GM19240 (cell line): ENCODE data around the gene ZKSCAN4.

Experiments used
- DNase-seq: peaks from one replicate; pipeline ENCODE4 v3.0.0; 2011; ENCODE audit warnings: low spot score; ENCODE audit not compliant: insufficient read length

Gene ZKSCAN4

DNA sequence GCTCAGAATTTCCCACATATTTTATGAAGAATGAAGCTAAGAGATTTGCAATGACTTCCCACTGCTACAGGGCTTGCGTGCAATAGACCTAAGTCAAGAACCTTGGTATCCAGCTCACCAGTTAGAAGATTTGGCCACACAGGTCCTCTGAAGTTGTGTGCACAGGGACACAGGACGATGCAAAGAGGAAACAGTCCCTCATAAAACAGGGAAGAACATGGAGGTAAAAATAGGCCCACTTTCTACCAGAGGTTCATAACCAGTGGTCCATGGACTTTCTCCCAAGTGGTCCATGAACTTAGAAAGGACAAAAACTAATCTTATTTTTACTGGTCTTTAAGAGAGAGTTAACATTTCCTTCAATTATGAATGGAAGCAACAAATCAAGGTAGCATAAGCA lies 1.3 kb downstream of the ZKSCAN4 start:
- DNase-seq = no peak

DNA sequence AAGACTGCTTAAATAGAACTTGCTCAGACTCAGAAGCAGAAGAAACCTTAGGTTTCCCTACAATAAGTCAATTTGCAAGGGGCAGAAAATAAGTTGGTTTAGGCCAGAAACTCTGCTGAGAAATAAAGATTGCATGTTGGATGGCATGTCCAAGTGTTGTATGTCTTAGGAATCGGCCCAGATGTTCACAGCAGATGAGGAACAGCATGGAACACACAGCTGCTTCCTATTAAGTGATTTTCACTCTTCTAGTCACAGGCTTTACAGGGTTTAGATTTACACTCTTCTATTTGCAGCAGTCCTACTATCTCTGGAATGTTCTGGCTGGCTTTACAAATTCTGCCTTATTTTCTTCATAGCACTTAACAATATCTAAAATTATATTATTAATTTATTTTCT lies 3.2 kb downstream of the ZKSCAN4 start:
- no peak for DNase-seq

DNA sequence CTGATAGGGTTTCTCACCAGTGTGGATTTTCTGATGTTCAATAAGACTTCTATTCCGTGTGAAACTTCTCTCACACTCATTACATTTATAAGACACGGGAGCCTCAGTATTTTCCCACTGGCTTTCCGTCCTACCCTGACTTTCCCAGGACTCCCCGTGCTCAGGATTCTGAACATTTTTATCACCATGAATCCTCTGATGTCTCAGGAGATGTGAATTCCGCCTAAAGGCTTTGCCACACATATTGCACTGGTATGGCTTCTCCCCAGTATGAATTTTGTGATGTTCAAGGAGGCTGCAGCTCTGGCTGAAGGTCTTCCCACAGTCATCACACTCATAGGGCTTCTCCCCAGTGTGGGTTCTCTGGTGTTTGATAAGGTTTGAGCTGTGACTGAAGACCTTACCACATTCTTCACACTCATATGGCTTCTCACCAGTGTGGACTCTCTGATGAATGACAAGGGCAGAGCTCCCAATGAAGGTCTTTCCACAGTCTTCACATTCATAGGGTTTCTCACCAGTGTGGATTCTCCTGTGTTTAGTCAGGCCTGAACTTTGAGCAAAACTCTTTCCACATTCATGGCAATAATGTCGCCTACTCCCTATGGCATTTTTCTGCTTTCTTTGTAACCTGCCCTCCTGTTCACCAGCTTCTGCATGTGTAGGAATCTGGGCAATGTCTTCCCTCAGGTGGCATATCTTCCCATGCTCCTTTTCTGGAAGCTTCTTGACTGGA lies 6.7 kb downstream of the ZKSCAN4 start:
- DNase-seq = no peak

DNA sequence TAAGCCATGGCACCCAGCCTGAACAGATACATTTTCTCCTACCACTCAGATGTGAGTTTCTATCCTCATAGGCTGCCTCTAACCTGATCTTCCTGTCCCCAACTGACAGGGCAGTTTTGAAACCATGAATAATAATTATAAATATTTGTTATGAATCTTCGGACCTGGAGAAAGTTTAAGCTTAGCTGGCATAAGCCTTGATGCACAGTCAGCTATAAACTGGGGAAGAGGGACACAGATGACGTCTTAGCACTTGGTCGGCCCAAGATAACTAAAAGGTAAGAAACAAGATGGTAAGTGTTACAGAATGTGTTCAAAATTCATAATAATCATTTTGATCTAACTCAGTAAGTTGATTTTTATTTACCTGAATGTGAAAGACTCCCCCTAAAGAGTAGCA lies 8.1 kb downstream of the ZKSCAN4 start:
- DNase-seq = no peak

DNA sequence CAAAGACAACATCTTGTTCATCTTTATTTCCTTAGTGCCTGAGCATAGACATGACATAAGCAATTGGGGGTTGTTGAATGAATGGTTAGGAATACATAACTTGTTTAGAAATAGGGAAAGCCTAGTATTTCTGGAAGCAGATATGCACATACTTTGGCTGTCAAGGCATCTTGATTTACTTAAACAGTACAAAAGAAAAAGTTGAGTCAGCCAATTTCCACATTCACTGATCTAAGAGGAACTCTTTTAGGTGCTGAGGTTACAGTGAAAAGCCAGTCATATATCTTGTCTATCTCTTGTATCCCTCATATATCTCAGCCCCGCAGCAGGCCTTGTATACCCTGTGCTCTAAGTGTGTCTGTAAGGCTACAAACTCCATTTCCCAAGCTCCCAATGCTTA lies 11.6 kb downstream of the ZKSCAN4 start:
- no peak for DNase-seq

DNA sequence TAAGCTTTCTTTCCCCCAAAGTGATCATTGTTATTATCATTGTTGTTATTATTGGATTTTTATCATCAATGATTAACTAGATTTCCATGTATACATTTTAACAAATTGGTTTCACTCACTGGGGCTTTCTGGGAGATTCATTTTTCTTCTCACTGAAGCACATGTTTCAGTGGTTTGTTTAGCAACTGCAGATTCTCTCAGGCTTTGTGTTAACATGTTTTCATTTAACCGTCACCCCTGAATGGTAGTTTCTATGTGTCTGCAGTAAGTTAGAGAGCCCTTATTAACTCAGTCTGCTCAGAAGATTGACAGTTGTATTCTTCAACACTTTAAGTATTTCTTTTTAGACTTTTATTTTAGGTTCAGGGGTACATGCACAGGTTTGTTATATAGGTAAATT lies 12.4 kb downstream of the ZKSCAN4 start:
- DNase-seq = no peak

DNA sequence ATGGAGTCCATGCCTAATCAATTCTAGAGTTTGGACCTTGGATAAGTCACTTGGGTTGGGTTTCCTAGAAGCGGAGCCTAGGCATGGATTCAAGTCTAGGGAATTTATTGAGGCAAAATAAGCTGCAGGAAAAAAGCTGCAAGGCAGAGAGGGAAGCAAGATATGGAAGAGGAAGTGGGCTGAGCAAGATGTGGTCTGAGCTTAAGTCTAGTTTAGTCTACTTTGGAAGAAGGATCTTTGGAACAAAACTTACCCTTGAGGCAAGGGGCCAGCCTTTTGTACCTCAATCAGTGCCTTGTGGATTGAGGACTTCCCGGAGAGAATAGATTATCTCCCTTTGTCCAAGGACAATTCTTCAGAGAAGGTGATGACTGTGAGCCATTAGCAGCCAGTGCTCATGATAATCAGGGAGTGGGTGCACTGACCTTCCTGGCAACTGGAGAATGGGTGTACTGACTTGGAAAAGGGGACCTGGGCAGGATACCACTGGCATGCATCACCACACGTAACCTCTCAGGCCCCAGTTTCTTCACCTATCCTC lies 16.1 kb downstream of the ZKSCAN4 start:
- DNase-seq = no peak

DNA sequence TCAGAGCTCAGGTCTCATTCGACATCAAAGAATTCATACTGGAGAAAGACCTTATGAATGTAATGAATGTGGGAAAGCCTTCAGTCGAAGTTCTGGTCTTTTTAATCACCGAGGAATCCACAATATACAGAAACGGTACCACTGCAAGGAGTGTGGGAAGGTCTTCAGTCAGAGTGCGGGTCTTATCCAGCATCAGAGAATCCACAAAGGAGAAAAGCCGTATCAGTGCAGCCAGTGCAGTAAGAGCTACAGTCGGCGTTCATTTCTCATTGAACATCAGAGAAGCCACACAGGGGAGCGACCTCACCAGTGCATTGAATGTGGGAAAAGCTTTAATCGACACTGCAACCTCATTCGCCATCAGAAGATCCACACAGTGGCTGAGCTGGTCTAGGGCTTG lies 19.3 kb downstream of the ZKSCAN4 start:
- no peak for DNase-seq

DNA sequence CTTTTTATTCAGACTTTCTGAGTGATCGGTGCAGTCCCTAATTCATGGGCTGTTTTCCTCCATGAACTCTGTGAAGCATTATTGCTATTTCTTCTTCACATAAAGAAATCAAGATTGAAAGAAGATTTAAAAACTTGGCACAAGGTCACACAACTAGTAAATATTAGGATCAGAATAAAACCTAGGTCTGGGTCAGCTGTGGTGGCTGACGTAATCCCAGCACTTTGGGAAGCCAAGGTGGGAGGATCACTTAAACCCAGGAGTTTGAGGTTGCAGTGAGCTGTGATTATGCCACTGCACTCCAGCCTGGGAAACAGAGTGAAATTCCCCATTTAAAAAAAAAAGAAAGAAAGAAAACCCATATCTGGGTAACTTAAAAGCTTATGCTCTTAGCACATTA lies 25.6 kb downstream of the ZKSCAN4 start:
- DNase-seq = no peak

DNA sequence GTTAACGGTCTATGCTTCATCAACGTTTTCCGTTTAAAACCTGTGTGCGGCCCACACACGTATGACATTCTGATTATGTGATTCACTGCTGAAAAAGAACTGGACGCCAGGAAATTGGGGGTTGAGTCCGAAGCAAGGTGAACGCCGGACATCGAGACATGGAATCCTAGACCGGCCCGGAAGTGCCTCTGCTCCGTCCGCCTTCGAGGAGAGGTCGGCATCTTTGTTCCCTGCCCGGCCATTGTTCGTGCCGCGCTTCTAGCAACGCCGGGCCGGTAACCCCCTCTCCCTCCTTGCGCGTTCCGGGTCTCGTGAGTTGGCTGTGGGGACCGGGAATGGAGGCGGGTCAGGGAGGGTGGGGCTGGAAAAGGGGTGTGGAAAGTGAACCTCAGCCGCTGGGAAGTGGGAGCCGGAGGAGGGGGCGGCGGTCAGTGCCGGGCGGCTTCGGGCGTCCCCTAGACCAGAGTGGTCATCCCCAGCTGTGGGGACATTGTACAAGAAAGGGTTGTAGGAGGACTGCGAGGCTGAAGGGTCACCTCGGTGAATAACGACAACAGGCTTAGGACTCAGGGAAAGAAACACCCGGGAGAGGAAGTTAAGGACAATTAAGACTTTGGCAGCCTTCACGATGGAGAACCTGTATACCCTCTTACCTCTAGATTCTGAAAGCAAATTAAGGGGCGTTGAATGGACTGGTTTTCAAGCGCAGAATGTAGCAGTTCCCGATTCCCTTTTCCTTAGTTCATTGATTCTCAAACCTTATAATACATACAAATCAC lies 26.8 kb downstream of the ZKSCAN4 start, which contains the start of gene ZSCAN9:
TSS of gene ZSCAN9 (plus strand) at position 220 of the 779 bp plus-strand sequence. CDS start 1,810 bp downstream, outside the sequence.
- DNase-seq = peak; percentile 41

DNA sequence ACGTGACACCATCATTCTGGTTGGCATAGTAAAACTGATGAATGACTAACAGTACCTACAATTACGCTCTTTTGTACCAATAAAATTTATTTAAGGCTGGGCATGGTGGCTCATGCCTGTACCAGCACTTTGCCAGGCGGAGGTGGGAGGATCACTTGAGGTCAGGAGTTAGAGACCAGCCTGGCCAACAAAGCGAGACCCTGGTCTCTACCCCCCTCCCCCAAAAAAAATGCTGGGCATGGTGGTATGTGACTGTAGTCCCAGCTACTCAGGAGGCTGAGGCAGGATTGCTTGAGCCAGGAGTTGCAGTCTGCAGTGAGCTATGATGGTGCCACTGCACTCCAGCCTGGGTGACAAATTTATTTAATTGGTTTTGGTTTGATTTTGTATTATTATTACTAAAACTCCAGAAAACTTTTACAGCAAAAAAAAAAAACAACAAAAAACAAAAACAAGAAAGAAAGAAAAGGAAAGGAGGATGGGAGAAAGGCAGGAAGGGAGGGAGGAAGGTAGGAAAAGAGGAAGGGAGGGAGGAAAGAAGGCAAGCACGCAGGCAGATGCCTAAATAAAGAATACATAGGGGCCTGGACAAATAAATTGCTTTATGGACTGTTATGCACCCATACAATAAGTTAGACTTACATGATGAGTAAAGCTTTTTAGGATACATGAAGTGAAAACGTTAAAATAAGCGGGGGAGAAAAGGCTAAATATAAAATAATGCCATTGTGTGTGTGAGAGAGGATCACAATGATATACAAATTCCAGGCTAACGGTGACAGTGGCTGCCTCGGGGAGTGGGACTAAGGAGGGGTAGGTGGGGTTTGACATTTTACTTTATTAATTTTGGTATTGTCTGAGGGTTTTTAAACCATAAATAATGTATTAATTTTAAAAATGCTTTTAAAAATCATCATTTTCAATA lies 27.7 kb downstream of the ZKSCAN4 start:
- DNase-seq = no peak

DNA sequence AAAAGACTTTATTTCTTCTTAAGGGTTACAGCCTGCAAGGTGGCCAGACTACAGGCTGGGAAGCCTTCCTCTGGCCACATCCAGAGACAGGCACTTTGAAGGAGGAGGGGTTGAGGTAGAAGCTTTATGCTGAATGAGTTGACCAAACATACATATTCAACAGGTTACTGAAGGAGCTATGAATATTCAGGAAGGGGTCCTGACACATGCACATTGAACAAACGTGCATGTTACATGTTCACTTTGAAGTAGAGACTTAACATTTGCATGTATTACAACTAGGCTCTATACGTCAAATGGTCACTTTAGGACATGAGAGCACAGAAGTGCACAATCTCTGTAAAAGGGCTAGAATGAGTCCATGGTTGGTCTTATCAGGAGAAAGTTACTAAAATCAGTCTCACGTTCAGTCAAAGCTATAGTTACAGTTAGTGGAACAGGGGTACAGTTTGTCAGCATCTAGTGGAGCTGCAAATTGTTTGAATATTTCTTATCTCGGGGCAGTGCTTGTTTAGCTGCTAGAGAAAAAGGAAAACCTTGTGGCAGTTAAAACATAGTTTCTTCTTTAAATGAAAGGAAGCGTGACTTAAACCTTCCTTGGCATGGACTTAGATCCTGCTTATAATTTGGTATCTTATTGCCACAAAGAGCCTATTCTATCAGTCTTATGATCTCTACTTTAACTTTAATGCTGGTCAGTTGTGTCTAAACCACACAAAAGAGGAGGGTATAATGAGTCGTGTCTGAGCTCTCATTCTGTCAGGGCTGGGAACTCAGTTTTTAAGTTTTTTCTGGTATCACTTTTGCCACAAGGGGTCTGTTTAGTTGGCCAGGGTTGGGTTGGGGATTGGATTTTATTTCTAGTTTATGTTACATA lies 31.6 kb downstream of the ZKSCAN4 start:
- no peak for DNase-seq

DNA sequence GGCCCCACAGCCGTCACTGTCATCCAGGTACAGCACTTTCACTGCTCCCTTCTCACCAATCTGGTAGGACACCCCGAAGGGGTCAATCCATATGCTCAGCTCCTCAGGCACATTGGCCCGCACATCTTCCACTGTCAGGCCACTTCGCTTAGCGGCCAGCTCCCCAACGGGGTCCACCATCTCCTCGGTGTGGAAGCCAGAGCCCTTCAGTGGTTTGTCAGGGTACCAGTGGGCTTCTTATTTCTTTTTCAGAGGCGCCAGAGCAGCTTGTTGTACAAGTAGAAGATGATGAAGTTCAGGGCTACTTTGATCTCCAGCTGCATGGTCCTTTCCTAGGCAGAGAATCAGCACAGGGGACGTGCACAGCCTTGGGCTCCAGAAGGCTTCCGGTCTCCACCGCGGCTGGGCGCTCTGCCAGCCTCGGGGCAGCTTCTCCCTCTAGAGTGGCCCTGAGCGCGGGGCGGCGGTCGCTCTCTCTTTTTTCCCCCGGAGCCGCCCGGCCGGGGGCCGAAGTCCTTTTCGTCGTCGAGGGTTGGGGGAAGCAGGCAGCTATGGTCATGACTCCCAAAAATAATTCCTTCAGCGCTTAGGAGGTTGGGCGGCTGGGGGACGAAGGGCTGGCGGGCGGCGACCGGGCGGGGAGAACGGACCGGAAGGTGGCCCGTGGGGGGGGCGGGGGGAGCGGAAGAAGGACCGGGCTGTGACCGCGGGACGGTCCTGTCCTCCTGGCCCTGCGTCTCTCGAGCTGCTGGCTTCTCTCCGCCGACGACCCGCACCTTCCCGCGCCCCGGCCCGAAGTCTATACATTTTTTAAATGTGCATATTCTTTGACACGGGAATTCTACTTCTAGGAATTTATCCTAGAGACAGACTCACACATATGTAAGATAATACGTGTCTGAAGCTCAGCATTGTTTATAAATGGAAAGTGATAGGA lies 33.5 kb downstream of the ZKSCAN4 start:
- no peak for DNase-seq

DNA sequence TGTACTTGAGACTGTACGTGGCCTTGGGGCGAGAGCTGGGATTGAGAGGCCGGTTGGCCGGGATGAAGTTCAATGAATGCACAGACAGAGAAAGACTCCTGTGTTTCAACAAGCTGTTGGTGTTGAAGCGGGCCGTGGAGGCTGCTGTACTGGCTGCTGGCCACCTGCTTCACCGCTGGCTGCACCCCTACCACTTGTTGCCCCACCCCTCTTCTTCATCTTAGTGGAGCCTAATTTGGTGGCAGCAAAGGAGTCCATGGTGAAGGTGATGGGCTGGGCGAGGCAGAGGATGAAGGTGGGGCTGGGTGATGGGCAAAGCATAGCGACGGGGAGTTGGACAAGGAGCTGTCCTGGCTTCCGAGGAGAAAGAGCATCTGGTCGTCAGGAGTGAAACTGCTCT lies 34.2 kb downstream of the ZKSCAN4 start:
- no peak for DNase-seq

DNA sequence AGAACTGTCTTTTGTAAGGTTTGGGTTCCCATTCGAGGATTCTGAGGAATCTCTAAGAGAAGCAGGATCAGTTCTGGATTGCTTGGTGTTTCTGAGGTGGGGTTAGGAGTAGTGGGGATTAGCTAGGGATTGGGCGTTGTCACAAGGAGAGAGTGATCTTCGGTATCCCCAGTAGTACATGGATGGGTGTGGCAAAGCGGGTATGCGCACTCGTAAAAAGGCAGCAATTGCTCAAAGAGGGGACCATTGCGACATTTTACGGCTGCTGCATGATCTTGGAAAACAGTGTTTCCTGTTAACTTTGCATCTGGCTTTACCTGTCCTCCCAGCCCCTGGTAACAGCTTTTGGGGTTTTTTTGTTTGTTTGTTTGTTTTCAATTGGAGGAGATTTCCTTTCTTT lies 36.6 kb downstream of the ZKSCAN4 start:
- DNase-seq = no peak

DNA sequence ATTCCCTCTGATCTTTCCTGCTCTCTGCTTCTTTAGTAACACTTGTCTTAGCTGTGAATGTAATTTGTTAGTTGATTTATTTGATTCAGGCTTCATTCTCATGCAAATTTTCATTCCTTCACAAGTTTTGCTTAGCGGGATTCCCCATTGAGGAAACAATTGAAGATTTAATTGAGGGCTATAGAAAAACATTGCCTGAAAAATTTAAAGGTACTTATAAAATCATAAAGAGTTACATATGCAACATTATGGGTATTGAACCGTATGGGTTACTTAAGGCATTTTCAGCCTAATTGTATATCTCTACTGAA lies 38.9 kb downstream of the ZKSCAN4 start:
- DNase-seq = no peak

DNA sequence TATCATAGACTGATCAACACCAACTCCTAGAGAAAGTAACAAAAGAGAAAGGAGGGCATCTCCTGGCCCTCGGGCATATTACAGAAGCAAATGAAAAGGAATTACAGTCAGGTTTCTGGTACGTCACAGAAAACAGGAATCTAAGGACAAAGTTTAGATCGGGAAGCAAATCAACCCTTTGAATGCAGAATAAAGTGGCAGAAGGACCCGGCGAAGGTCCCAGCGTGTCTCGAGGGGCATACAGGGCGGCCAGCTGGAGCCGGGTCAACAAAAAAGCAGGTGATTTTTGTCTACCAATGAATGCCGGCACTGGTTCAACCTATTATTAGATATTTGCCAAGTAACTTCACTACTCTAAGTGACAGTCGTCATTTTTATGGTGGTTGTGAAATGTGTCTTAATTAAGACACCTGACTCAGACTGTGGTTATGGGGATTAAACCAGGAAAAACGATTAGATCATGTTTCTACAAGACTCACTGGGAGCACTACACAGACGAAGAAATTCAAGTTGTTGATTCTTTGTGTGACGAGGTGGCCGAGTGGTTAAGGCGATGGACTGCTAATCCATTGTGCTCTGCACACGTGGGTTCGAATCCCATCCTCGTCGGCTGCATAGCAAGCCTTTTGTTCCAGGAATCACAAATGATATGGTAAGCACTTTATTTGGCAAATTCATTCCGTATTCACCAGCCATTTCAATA lies 39.4 kb downstream of the ZKSCAN4 start:
- peak; percentile 32 for DNase-seq

DNA sequence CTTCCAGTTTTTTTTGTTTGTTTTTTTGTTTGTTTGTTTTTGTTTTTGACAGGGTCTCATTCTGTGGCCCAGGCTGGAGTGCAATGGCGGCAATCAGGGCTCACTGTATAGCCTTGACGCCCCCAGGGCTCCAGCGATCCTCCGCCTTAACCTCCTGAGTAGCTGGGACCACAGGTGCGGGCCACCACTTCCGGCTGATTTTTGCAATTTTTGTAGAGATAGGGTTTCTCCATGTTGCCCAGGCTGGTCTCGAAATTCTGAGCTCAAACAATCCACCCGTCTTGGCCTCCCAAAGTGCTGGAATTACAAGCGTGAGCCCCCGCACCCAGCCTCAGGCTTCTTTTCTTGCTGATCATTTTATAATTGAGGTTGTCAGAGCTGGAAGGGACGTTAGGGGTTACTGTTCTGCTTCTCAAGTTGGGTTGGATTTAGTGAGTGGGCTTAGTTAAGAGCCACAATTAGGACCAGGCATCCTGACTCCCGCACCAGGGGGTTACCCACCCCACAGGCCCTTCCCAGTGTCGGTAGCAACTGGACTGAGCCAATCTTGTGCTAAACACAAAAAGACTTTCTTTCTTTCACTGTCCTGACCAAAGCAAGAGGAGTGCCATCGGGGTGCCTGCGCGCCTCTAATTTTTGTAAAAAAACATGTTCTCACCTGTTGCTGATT lies 40.1 kb downstream of the ZKSCAN4 start:
- DNase-seq = no peak
